ENCODE measurements around the gene IL22RA1.

Gene IL22RA1

GRCh38 chr1:24130385-24130784 is 12.6 kb downstream of the IL22RA1 start:
- no peak overlapping the region for H3K4me2 ChIP-seq (ENCODE audit: insufficient read depth, low read length, poor library complexity, severe bottlenecking)
- no peak overlapping the region for H3K18ac ChIP-seq (ENCODE audit: low read length)
- no peak for DNase-seq (ENCODE audit: low spot score)
- no peak overlapping the region for H3K23ac ChIP-seq (ENCODE audit: low read depth, low read length, poor library complexity)
- no peak overlapping the region for H2BK15ac ChIP-seq (ENCODE audit: low read length)
- no peaks in the 10 kb centered on the region for H3K36me3 ChIP-seq (replicated peaks in 1 of 2; ENCODE audit: control insufficient read depth in 2 of 2, insufficient read depth in 2 of 2, low read length in 2 of 2)
- peaks cover 0 to 2% of the 10 kb centered on the region in 2 donors for H3K9me3 ChIP-seq (replicated peaks in 1 of 2; ENCODE audit: control insufficient read depth in 2 of 2, insufficient read depth in 1 of 2, low read depth in 1 of 2, low read length in 2 of 2)
- no peak overlapping the region for H3K4ac ChIP-seq (ENCODE audit: low read length)
- H3K9ac ChIP-seq (ENCODE audit: low read depth, low read length, poor library complexity), result no peak overlapping the region
- no peak overlapping the region for H3K14ac ChIP-seq (ENCODE audit: low read length)
- H3K79me1 ChIP-seq (ENCODE audit: low read depth, low read length), result no peaks in the 10 kb centered on the region
- no peak overlapping the region for H2AFZ ChIP-seq (ENCODE audit: low read length)
- H2AK5ac ChIP-seq (ENCODE audit: low read depth, low read length), result no peak overlapping the region
- peaks cover 0 to 2% (median 0%) of the 10 kb centered on the region in 3 experiments for H3K27me3 ChIP-seq (ENCODE audit: control insufficient read depth in 3 of 3, insufficient read depth in 3 of 3, low read depth in 1 of 3, low read length in 3 of 3)
- H2BK5ac ChIP-seq (ENCODE audit: low read length), result no peak overlapping the region
- no peaks in the 10 kb centered on the region for H3K4me1 ChIP-seq (ENCODE audit: control insufficient read depth in 2 of 2, insufficient read depth in 1 of 2, low read depth in 1 of 2, low read length in 2 of 2)
- no peak overlapping the region for H4K91ac ChIP-seq (ENCODE audit: low read depth, low read length, poor library complexity)
- H2BK12ac ChIP-seq (ENCODE audit: low read length), result no peak overlapping the region
- no peak overlapping the region for H2BK120ac ChIP-seq (ENCODE audit: low read depth, low read length)
- no peak overlapping the region for H3K4me3 ChIP-seq (ENCODE audit: low read length in 2 of 2)
- no peak overlapping the region for H4K8ac ChIP-seq (ENCODE audit: low read depth, low read length)
- H3K27ac ChIP-seq (replicated peaks; ENCODE audit: low read length), result no peak overlapping the region
- no CpG with 5 or more reads among the region's 3 CpGs for WGBS, 2 donors (ENCODE audit: extremely low coverage in 2 of 2, insufficient read length in 2 of 2, insufficient replicate concordance in 1 of 2)

- Histone ChIP-seq H2BK15ac (ENCODE audit: low read length) (no peak overlapping the region), H3K14ac (ENCODE audit: low read length) (no peak overlapping the region), H3K4me1 (ENCODE audit: control insufficient read depth in 2 of 2, insufficient read depth in 1 of 2, low read depth in 1 of 2, low read length in 2 of 2) (no peaks in the 10 kb centered on the region), H2AFZ (ENCODE audit: low read length) (no peak overlapping the region), H2AK5ac (ENCODE audit: low read depth, low read length) (no peak overlapping the region), H3K4ac (ENCODE audit: low read length) (no peak overlapping the region), H2BK120ac (ENCODE audit: low read depth, low read length) (no peak overlapping the region), H3K18ac (ENCODE audit: low read length) (no peak overlapping the region), H4K91ac (ENCODE audit: low read depth, low read length, poor library complexity) (no peak overlapping the region), H4K8ac (ENCODE audit: low read depth, low read length) (no peak overlapping the region), H3K9ac (ENCODE audit: low read depth, low read length, poor library complexity) (no peak overlapping the region), H3K4me3 (ENCODE audit: low read length in 2 of 2) (no peak overlapping the region), H2BK12ac (ENCODE audit: low read length) (no peak overlapping the region), H2BK5ac (ENCODE audit: low read length) (no peak overlapping the region), H3K23ac (ENCODE audit: low read depth, low read length, poor library complexity) (no peak overlapping the region), H3K27ac (replicated peaks; ENCODE audit: low read length) (no peak overlapping the region), H3K79me1 (ENCODE audit: low read depth, low read length) (no peaks in the 10 kb centered on the region), H3K9me3 (replicated peaks in 1 of 2; ENCODE audit: control insufficient read depth in 2 of 2, insufficient read depth in 1 of 2, low read depth in 1 of 2, low read length in 2 of 2) (peaks cover 0 to 2% of the 10 kb centered on the region in 2 donors), H3K36me3 (replicated peaks in 1 of 2; ENCODE audit: control insufficient read depth in 2 of 2, insufficient read depth in 2 of 2, low read length in 2 of 2) (no peaks in the 10 kb centered on the region), H3K27me3 (ENCODE audit: control insufficient read depth in 3 of 3, insufficient read depth in 3 of 3, low read depth in 1 of 3, low read length in 3 of 3) (peaks cover 0 to 2% (median 0%) of the 10 kb centered on the region in 3 experiments), H3K4me2 (ENCODE audit: insufficient read depth, low read length, poor library complexity, severe bottlenecking) (no peak overlapping the region)
- DNase-seq (ENCODE audit: low spot score), result no peak
- no CpG with 5 or more reads among the region's 7 CpGs for WGBS, 2 donors (ENCODE audit: extremely low coverage in 2 of 2, insufficient read length in 2 of 2, insufficient replicate concordance in 1 of 2)
Observed at GRCh38 chr1:24127801-24128363, 15.1 kb downstream of the IL22RA1 start.

- Histone ChIP-seq H3K4ac (ENCODE audit: low read length) (no peak overlapping the region), H4K91ac (ENCODE audit: low read depth, low read length, poor library complexity) (no peak overlapping the region), H2AK5ac (ENCODE audit: low read depth, low read length) (no peak overlapping the region), H3K23ac (ENCODE audit: low read depth, low read length, poor library complexity) (no peak overlapping the region), H3K9me3 (replicated peaks in 1 of 2; ENCODE audit: control insufficient read depth in 2 of 2, insufficient read depth in 1 of 2, low read depth in 1 of 2, low read length in 2 of 2) (peaks cover 0 to 2% of the 10 kb centered on the region in 2 donors), H3K27ac (replicated peaks; ENCODE audit: low read length) (no peak overlapping the region), H2BK12ac (ENCODE audit: low read length) (no peak overlapping the region), H3K4me1 (ENCODE audit: control insufficient read depth in 2 of 2, insufficient read depth in 1 of 2, low read depth in 1 of 2, low read length in 2 of 2) (no peaks in the 10 kb centered on the region), H2BK120ac (ENCODE audit: low read depth, low read length) (no peak overlapping the region), H3K4me2 (ENCODE audit: insufficient read depth, low read length, poor library complexity, severe bottlenecking) (no peak overlapping the region), H2BK5ac (ENCODE audit: low read length) (no peak overlapping the region), H2BK15ac (ENCODE audit: low read length) (no peak overlapping the region), H2AFZ (ENCODE audit: low read length) (no peak overlapping the region), H3K4me3 (ENCODE audit: low read length in 2 of 2) (no peak overlapping the region), H3K79me1 (ENCODE audit: low read depth, low read length) (no peaks in the 10 kb centered on the region), H3K27me3 (ENCODE audit: control insufficient read depth in 3 of 3, insufficient read depth in 3 of 3, low read depth in 1 of 3, low read length in 3 of 3) (peaks cover 0 to 2% (median 0%) of the 10 kb centered on the region in 3 experiments), H4K8ac (ENCODE audit: low read depth, low read length) (no peak overlapping the region), H3K9ac (ENCODE audit: low read depth, low read length, poor library complexity) (no peak overlapping the region), H3K14ac (ENCODE audit: low read length) (no peak overlapping the region), H3K18ac (ENCODE audit: low read length) (no peak overlapping the region), H3K36me3 (replicated peaks in 1 of 2; ENCODE audit: control insufficient read depth in 2 of 2, insufficient read depth in 2 of 2, low read length in 2 of 2) (no peaks in the 10 kb centered on the region)
- no peak for DNase-seq (ENCODE audit: low spot score)
- no CpG with 5 or more reads among the region's 3 CpGs for WGBS, 2 donors (ENCODE audit: extremely low coverage in 2 of 2, insufficient read length in 2 of 2, insufficient replicate concordance in 1 of 2)
Observed at GRCh38 chr1:24127134-24127800, 15.7 kb downstream of the IL22RA1 start.

GRCh38 chr1:24126672-24127023 is 16.3 kb downstream of the IL22RA1 start:
- H3K36me3 ChIP-seq (replicated peaks in 1 of 2; ENCODE audit: control insufficient read depth in 2 of 2, insufficient read depth in 2 of 2, low read length in 2 of 2), result no peaks in the 10 kb centered on the region
- H3K4me1 ChIP-seq (ENCODE audit: control insufficient read depth in 2 of 2, insufficient read depth in 1 of 2, low read depth in 1 of 2, low read length in 2 of 2), result no peaks in the 10 kb centered on the region
- no peak overlapping the region for H2BK5ac ChIP-seq (ENCODE audit: low read length)
- H3K4me3 ChIP-seq (ENCODE audit: low read length in 2 of 2), result no peak overlapping the region
- H3K27ac ChIP-seq (replicated peaks; ENCODE audit: low read length), result no peak overlapping the region
- no peak overlapping the region for H4K8ac ChIP-seq (ENCODE audit: low read depth, low read length)
- no peak overlapping the region for H2BK12ac ChIP-seq (ENCODE audit: low read length)
- no peak for DNase-seq (ENCODE audit: low spot score)
- no peak overlapping the region for H2BK120ac ChIP-seq (ENCODE audit: low read depth, low read length)
- no peak overlapping the region for H4K91ac ChIP-seq (ENCODE audit: low read depth, low read length, poor library complexity)
- no peak overlapping the region for H3K23ac ChIP-seq (ENCODE audit: low read depth, low read length, poor library complexity)
- no peak overlapping the region for H3K18ac ChIP-seq (ENCODE audit: low read length)
- H3K9ac ChIP-seq (ENCODE audit: low read depth, low read length, poor library complexity), result no peak overlapping the region
- H2AK5ac ChIP-seq (ENCODE audit: low read depth, low read length), result no peak overlapping the region
- H3K4me2 ChIP-seq (ENCODE audit: insufficient read depth, low read length, poor library complexity, severe bottlenecking), result no peak overlapping the region
- no peak overlapping the region for H2AFZ ChIP-seq (ENCODE audit: low read length)
- no peaks in the 10 kb centered on the region for H3K79me1 ChIP-seq (ENCODE audit: low read depth, low read length)
- H3K27me3 ChIP-seq (ENCODE audit: control insufficient read depth in 3 of 3, insufficient read depth in 3 of 3, low read depth in 1 of 3, low read length in 3 of 3), result peaks cover 0 to 2% (median 0%) of the 10 kb centered on the region in 3 experiments
- WGBS, 2 donors (ENCODE audit: extremely low coverage in 2 of 2, insufficient read length in 2 of 2, insufficient replicate concordance in 1 of 2), result no CpG with 5 or more reads among the region's 5 CpGs
- H3K4ac ChIP-seq (ENCODE audit: low read length), result no peak overlapping the region
- peaks cover 0 to 2% of the 10 kb centered on the region in 2 donors for H3K9me3 ChIP-seq (replicated peaks in 1 of 2; ENCODE audit: control insufficient read depth in 2 of 2, insufficient read depth in 1 of 2, low read depth in 1 of 2, low read length in 2 of 2)
- H2BK15ac ChIP-seq (ENCODE audit: low read length), result no peak overlapping the region
- no peak overlapping the region for H3K14ac ChIP-seq (ENCODE audit: low read length)

All from neuronal stem cell (in vitro differentiated cells).